GM19099 (cell line): ENCODE measurements around the gene KRT8.

Experiments used
- POLR2A ChIP-seq: IDR thresholded peaks from 3 replicates; pipeline ENCODE4 v1.6.1; 2011; ENCODE audit warnings: low read depth; ENCODE audit not compliant: insufficient read length; ENCODE audit errors: extremely low read depth

KRT8 gene

DNA sequence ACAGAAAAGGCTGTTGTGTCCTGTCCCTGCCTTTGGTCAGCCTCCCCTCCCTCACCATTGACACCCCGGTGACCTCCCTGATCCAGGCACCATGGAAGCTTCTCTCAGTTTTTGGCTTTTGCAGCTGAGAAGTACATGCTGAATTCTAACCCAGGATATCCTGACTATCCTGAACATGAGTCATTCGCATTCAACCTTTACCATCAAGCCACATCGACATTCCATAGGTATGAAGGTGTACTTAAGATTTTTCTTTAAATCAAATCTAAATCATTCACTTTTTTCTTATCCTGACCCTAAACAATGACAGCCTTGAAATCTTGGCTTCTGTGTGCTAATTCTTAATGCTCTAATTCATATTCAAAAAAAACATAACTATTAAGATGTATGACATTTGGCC, 47.4 kb downstream of the KRT8 start:
- TF ChIP-seq POLR2A = no peak

DNA sequence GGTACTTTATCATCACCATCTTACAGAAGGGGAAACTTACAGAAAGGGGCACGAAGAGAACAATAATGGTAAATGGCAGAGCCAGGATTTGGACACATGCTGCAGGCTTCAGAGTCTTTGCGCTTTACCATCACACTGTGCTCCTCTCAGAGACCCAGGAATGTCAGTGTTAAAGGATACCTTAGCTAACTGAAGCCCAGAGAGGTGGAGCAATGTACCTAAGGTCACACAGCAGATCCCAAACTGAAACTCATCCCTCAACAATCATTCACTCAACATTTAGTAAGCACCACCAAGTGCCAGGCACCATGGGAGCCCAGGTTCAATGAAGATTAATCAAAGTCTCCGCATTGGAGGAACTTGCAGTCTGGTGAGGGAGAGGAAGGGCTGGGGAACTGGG, 48.1 kb downstream of the KRT8 start:
- TF ChIP-seq POLR2A = no peak

DNA sequence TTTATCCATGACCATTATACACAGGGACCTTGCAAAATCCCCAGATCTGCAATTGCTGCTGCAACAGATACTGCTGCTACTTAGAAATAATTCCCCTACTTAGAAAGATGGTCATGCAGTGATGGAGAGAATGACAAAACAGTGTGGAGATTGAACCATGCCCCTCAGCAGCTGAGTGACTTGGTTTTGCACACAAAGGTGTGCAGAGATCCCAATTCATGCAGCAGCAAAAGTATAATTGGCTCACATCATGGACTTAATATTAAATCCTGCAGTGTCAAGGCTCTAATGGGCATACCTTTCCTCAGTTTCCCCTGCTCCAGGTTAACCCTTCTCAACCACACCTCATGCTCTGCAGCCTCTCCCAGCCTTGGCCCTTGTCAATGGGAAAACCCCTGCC, 53.1 kb downstream of the KRT8 start:
- TF ChIP-seq POLR2A = no peak

DNA sequence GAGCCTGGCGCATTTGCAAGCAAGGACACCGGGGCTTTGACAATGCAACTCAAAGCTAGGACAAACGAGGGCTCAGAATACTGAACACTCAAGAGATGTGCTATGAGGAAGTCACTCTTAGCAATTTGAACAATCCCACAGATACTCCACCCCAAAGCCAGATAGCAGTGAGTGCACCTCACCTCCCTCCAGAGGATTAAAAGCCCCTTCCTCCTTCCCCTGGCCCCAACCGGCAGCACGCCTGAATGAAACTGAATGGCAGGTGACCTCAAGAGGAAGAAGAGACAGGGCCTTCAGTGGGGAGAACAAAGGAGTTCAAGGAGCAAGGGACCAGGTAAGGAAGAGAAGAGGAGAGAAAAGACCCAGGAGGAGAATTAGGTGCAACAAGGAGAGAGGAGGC, 54.2 kb downstream of the KRT8 start:
- no peak for TF ChIP-seq POLR2A

DNA sequence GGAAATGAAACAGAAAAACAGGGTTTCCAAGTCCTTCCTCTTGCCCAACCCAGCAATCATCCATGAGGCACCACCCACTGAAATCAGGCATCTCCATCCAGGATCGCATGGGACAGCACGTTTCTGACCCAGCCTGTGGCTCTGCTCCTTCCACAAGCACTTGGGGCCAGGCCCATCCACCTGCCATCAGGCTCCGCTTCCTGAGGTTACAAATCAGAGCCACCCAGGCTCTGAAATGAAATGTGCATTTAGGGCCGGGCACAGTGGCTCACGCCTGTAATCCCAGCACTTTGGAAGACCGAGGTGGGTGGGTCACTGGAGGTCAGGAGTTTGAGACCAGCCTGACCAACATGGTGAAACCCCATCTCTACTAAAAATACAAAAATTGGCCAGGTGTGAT, 55.4 kb downstream of the KRT8 start:
- TF ChIP-seq POLR2A = no peak

DNA sequence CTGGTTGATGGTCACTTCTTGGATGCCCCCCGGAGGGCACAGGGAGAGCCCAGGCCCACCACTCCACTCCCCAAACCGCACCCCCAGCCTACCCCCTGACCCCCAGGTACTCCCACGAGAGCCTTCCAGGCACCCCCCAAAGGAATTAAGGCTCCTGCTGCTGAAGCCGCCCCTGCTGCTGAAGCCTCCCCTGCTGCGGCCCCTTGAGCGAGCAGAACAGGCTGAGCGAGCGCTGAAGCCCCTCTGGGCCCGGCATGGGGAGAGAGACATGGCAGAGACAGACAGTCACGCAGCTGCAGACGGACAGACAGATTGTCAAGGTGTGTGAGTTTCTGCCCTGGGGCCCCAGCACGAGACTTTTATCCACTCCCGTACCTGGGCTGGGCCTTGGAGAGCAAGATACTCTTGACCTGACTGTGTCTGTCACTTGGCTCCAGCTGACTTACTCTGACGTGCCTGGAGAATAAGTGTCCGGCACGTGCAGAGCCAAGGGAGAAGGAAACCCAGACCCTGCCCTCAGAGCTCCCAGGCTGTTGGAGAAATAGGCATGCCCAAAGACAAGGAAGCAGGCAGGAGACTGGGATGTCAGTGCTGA, 56.1 kb downstream of the KRT8 start, which contains the start of gene KRT78:
Gene KRT78, minus strand, starts transcription at position 334 of the 595 bp plus-strand sequence. Its CDS starts 64 bp downstream, at position 270.
- no peak for TF ChIP-seq POLR2A

DNA sequence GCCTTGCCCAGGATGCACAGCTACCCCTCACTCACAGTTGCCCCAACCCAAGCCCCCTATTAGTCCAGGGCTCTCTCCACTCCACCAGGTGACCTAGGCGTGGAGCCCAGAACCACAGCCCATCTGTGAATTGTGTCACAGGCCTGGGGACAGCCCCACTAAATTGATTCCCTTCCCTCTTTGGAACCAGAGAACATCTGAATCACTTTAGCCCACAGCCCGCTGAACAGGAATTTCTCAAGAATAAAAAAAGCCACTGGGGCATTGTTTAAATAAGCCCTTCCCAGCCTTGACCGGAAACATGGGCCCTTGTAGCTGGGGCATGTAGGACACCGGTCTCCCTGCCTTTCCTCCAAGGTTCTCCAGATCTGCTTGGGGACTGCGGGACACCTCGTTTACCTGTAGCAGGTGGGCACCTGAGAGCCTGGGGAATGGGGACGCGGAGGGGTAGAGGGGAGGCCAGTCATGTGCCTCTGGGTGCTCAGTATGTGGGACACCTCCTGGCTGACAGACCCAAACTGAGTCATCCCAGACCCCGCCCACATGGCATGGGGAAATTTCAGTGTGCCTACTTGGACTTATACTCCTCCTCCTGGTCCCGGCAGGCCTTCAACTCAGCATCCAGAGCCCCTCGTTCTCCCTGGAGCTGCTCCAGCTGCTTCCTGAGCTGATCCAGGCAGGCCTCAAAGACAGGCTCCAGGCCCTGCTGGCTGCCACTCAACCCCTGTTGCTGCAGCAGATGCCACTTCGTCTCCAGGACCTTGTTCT, 57.4 kb downstream of the KRT8 start:
- TF ChIP-seq POLR2A = no peak
